ENCODE measurements around the gene AMIGO1. TPM values are rescaled to one million over a fixed set of nuclear protein-coding genes. Genes with fewer than 3 reads are reported as not detected.

Gene AMIGO1, protein sequence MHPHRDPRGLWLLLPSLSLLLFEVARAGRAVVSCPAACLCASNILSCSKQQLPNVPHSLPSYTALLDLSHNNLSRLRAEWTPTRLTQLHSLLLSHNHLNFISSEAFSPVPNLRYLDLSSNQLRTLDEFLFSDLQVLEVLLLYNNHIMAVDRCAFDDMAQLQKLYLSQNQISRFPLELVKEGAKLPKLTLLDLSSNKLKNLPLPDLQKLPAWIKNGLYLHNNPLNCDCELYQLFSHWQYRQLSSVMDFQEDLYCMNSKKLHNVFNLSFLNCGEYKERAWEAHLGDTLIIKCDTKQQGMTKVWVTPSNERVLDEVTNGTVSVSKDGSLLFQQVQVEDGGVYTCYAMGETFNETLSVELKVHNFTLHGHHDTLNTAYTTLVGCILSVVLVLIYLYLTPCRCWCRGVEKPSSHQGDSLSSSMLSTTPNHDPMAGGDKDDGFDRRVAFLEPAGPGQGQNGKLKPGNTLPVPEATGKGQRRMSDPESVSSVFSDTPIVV
- 10 to 100 TPM in 1 of 4 donors, 1 to 10 TPM in 3; 6.4 to 12.1 (median 8.8) TPM for total RNA-seq
- 1 to 10 TPM in 1 of 3 donors, under 1 TPM in 2; 0.60 to 2.8 (median 0.69) TPM for polyA plus RNA-seq

DNA sequence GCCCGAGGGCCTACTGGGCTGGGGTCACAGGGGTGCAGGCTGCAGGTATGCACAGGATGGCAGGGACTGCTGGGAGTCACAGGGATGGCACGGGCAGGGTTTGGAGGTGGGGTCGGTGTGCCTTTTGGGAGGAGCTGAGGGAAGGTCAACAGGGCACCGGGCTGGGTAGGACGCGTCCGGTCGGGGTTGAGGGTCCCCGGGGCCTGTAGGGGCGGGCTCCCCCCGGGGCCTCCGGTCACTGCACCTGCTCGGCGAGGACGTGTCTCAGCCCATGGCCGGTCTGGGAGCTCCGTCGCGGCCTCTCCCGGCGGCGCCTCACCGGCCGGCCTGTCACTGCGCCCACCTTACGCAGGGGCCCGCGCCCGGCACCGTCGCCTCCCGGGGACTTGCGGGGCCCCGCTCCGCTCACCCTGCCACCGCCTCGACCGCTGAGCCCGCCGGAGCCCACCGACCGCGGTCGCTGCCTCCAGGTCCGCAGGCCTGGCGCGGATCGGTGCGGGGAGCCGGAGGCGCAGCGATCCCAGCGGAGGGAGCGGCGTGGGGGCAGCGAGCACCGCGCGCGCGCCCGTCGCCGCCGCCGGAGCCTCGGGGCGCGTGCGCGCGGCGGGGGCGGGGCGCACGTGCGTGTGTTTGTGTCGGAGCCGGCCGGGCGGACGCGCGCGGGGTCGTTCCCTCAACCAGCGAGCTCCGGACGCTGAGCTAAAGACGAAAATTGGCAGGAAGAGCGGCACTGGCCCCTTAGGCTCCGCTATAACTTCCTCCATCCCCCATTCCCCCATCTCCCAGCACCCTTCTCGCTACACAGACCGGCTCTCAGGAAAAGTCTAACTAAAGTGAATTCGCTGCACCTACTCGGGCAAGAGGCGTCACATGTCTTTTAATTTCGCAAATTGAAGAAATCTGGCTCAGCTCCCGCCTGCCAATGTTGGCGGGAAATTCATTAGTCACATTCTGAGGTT lies at the start of gene AMIGO1:
Gene AMIGO1 (minus strand): TSS at position 552 of the 959 bp plus-strand sequence. CDS start 815 bp downstream, outside the sequence.
- TF ChIP-seq, protein P1, sequence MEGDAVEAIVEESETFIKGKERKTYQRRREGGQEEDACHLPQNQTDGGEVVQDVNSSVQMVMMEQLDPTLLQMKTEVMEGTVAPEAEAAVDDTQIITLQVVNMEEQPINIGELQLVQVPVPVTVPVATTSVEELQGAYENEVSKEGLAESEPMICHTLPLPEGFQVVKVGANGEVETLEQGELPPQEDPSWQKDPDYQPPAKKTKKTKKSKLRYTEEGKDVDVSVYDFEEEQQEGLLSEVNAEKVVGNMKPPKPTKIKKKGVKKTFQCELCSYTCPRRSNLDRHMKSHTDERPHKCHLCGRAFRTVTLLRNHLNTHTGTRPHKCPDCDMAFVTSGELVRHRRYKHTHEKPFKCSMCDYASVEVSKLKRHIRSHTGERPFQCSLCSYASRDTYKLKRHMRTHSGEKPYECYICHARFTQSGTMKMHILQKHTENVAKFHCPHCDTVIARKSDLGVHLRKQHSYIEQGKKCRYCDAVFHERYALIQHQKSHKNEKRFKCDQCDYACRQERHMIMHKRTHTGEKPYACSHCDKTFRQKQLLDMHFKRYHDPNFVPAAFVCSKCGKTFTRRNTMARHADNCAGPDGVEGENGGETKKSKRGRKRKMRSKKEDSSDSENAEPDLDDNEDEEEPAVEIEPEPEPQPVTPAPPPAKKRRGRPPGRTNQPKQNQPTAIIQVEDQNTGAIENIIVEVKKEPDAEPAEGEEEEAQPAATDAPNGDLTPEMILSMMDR (IDR thresholded peaks at IDR 0.05): no peak
- TF ChIP-seq POLR2A (IDR thresholded peaks at IDR 0.05): no peak
- no peak for TF ChIP-seq EP300 (IDR thresholded peaks at IDR 0.05)
- no peak for TF ChIP-seq POLR2AphosphoS5 (IDR thresholded peaks at IDR 0.05)
- peak; percentile 80 for DNase-seq
- H3K4me3 ChIP-seq: peak within 1 kb of the TSS; percentile 48 to 97 (median 86)
- no peaks in the 10 kb centered on the region for H3K9me3 ChIP-seq
- H3K36me3 ChIP-seq: no peaks in the 10 kb centered on the region
- intact Hi-C loops (cut with DNase I): no loop called here
- H3K4me1 ChIP-seq: peaks cover 0 to 31% (median 28%) of the 10 kb centered on the region in 4 donors
- no peaks in the 10 kb centered on the region for H3K27me3 ChIP-seq
- peak within 1 kb of the TSS; percentile 59 to 80 (median 71) for H3K27ac ChIP-seq
- whole genome bisulfite sequencing, 2 donors: 1% methylated on average over 100 of the region's 100 CpGs

DNA sequence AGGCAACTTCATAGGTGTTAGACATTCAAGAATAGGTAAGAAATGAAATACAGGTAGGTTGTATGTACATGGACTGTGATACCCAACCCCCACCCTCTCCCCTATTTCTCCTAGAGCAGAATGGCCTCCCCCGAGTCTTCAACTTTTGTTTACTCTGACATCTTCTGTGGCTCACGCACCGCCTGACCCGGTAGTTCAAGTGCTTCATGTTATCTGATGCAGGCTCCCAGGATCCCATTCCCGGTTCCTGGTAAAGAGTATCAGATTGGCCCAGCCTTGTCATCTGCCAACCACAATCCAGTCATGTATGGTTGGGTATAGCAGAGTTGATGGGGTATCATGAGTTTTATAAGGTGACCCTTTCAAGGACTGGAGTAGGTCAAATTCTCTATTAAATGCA lies 48.0 kb upstream of the AMIGO1 start:
- H3K4me1 ChIP-seq: peaks cover 0 to 53% (median 17%) of the 10 kb centered on the region in 4 donors
- no peaks in the 10 kb centered on the region for H3K9me3 ChIP-seq
- DNase-seq: no peak
- H3K36me3 ChIP-seq: no peaks in the 10 kb centered on the region
- no peaks in the 10 kb centered on the region for H3K27me3 ChIP-seq
- TF ChIP-seq EP300 (IDR thresholded peaks at IDR 0.05): no peak
- no peak for TF ChIP-seq POLR2A (IDR thresholded peaks at IDR 0.05)
- TF ChIP-seq, protein P1 (IDR thresholded peaks at IDR 0.05): no peak
- no peak for TF ChIP-seq POLR2AphosphoS5 (IDR thresholded peaks at IDR 0.05)
- no peak overlapping the region for H3K4me3 ChIP-seq
- 97% methylated on average over 5 of the region's 5 CpGs for WGBS, 2 donors
- no peak overlapping the region for H3K27ac ChIP-seq
- intact Hi-C loops (cut with DNase I): no loop called here

DNA sequence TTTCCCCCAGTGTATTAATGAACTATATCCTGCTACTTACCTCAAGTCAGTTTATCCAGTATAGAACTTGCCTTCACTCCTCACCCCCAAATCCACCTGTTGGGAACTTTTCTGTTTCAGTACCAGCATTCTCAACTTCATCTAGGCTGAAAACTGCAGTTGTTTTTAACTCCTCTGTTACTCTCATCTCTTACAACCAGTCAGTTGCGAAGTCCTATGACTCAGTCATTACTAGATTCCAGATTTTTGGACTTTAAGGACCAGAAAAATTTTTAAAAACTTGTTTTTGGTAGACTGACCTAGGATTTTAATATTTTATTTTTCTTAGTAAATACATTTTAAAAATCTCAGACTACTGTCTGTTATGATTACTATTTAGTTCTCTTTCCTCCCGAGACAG lies 47.0 kb upstream of the AMIGO1 start:
- intact Hi-C loops (cut with DNase I): no loop called here
- TF ChIP-seq POLR2AphosphoS5 (IDR thresholded peaks at IDR 0.05) (no peak), POLR2A (IDR thresholded peaks at IDR 0.05) (no peak), EP300 (IDR thresholded peaks at IDR 0.05) (no peak)
- TF ChIP-seq, protein P1 (IDR thresholded peaks at IDR 0.05): no peak
- Histone ChIP-seq H3K4me1 (peaks cover 0 to 47% (median 18%) of the 10 kb centered on the region in 4 donors), H3K4me3 (no peak overlapping the region), H3K36me3 (no peaks in the 10 kb centered on the region), H3K27me3 (no peaks in the 10 kb centered on the region), H3K27ac (no peak overlapping the region), H3K9me3 (no peaks in the 10 kb centered on the region)
- 94% methylated on average over 2 of the region's 2 CpGs for WGBS, 2 donors
- DNase-seq: no peak

DNA sequence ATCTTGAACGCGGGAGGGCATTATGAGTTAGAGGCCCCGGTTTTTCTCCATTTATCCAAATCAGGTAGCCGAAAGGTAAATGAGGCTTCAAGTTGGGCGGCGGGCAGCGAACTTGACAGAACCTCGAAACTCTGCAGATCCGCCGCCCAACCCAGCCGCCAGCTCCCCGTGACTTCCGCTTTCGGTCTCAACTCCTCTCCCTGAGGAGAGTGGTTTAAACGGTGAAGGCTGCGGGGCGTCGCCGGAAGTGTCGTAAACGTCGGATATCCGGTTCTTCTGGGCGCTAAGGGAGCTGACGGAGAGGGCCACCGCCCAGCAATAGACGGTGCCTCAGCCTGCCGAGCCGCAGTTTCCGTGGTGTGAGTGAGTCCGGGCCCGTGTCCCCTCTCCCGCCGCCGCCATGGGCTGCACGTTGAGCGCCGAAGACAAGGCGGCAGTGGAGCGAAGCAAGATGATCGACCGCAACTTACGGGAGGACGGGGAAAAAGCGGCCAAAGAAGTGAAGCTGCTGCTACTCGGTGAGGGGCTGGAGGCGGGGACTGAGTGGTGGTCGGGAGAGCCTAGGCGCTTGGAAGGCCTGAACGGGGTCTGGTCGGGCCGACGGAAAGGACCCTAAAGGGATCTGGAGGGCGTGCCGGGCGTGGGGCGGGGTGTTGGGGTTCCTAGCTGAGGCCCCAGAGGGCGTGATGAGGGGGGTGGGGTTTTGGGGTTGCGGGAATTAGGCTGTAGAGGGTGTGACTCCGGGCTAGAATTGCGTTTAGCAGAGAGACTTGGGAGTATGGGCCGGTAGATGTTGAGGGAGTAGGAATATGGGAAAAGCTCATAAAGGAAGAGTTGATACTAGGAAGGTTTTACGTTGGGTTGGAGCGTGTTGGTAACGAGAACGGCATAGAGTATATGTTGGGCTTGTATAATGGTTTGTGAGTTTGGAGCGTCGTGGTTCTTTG lies 39.1 kb upstream of the AMIGO1 start, which contains the start of gene GNAI3:
Gene GNAI3 (plus strand): TSS at position 295 of the 947 bp plus-strand sequence. CDS start 106 bp downstream, at position 401.
- Histone ChIP-seq H3K36me3 (no peaks in the 10 kb centered on the region), H3K27me3 (no peaks in the 10 kb centered on the region), H3K4me1 (peaks cover 0 to 54% (median 40%) of the 10 kb centered on the region in 4 donors), H3K27ac (peak within 1 kb of the TSS; percentile 92 to 97 (median 95)), H3K4me3 (peak within 1 kb of the TSS; percentile 72 to 94 (median 89)), H3K9me3 (no peaks in the 10 kb centered on the region)
- WGBS, 2 donors: 0% methylated on average over 68 of the region's 68 CpGs
- peak; percentile 98 for DNase-seq
- peak in 2 of 4 donors; percentile 6 to 33 for TF ChIP-seq EP300 (IDR thresholded peaks at IDR 0.05)
- peak; percentile 96 to 99 for TF ChIP-seq POLR2A (IDR thresholded peaks at IDR 0.05)
- TF ChIP-seq, protein P1 (IDR thresholded peaks at IDR 0.05): no peak
- TF ChIP-seq POLR2AphosphoS5 (IDR thresholded peaks at IDR 0.05): peak; percentile 96 to 99 (median 99)
- intact Hi-C loops (cut with DNase I): loop anchor here (1.0 to 5.0 kb wide), 3 partner anchors 71 to 439 kb away; partner anchors contain the start of genes AMPD2, CSF1 and GNAT2

Data from sigmoid colon (tissue), 7 donors.